Esophagus muscularis mucosa (tissue), 4 donors: ENCODE measurements around the gene CATSPERE.

Source experiments
- CTCF ChIP-seq, 3 experiments: fragments of 200-600 bp in 2 of 3; fragments of 450-650 bp in 1 of 3; sonication (generic) in 2 of 3; IDR thresholded peaks; one replicate each; pipeline ENCODE4 v1.5.1; 2017 to 2019; ENCODE audit warnings: antibody characterized with exemption in 3 of 3, mild to moderate bottlenecking in 2 of 3, moderate library complexity in 1 of 3
- EP300 ChIP-seq: sonication (generic); formaldehyde crosslinking; IDR thresholded peaks from one replicate; pipeline ENCODE4 v1.6.1; 2017; ENCODE audit warnings: antibody characterized with exemption
- POLR2A ChIP-seq: fragments of 450-650 bp; IDR thresholded peaks from one replicate; pipeline ENCODE4 v1.6.1; 2017; ENCODE audit warnings: antibody characterized with exemption, moderate library complexity, mild to moderate bottlenecking, low read depth
- POLR2AphosphoS5 ChIP-seq, 2 donors: sonication (generic); formaldehyde crosslinking; IDR thresholded peaks; one replicate each; pipeline ENCODE4 v1.6.1; 2017; ENCODE audit warnings: antibody characterized with exemption in 2 of 2

GRCh38 chr1:244653439-244654107 is 192.5 kb downstream of the CATSPERE start:
- TF ChIP-seq CTCF (IDR thresholded peaks at IDR 0.05) (no peak), POLR2A (no peak), POLR2AphosphoS5 (IDR thresholded peaks at IDR 0.05) (no peak), EP300 (no peak)
